ENCODE measurements around the gene SARDH. TPM values are rescaled to one million over a fixed set of nuclear protein-coding genes. Genes with fewer than 3 reads are reported as not detected.
A peak's percentile ranks its signal among the peaks of the same experiment; 100 is the strongest.

The SARDH gene
- total RNA-seq, 5 donors from 2014 or later (not counting 1 experiment from before 2014, with no cell fraction given), result 8.8 to 34.4 (median 23.8) TPM

DNA sequence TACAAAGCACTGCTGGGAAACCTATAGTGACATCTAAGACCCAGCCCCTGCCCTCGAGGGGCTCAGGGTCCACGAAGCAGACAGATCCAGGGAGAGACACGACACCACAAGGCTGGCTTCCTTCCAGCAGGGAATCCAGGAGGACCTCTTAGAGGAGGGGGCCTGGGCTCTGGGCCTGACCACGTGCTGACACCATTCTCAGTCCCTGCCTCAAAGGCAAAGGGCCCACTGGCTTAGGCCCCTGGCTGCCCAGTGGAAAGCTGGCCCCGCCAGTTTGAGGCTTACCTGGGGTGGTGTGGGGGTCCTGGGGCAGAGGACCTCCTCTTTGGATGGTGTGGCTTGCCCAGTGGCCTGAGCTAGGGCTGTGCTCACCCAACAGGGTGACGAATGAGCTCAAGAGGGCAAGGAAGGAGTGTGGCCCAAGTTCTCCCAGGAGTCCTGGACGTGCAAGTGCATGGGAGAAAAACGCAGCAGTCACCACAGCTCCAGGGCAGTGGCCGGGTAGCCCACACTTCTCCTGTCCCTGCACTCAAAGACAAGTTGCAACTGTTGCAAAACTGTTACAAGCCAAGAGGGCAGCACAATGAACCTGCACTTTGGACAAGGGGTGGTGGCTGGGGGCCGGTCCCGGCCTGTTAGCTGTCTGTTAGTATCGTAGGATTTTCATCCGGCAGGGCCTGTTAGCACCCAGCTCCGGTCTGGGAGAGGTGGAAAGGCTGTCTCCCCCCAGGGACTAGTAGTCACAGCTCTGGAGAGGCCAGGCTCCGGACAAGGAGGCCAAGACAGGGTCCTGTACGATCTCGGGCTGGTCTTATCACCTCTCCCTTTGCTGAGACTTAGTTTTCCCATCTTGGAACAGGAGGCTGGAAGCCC lies 1.5 kb upstream of the SARDH start:
- 84% methylated on average over 14 of the region's 17 CpGs for WGBS (ENCODE audit: insufficient coverage)

DNA sequence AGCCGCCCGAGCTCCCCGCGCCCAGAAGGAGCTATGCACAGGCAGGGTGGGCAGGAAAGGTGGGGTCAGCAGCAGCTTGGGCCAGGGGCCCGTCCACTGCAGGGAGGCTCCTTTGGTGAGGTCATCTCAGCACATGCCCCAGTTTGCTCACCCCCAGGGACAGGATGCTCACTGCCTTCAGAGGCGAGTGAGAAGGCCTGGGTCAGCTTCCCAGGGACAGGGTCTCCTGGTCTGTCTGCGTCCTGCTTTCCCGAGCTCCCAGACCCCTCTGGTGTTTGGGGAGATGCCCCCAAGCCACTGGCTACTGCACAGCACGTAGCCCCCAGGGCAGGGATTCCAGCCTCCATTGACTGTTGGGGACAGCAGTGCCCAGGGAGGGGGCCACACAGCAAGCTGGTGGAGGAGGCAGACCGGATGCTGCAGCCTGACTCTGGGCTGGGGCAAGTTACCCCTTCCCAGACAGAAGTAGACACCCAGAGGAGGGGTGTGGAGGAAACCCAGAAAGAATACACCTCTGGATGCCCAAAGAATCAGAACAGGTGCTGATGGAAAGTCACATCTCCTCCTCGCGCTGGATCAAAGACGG lies 581 bp upstream of the SARDH start:
- Mint-ChIP-seq H3K27me3 (peaks cover 0 to 4% of the 10 kb centered on the region in 2 donors), H3K27ac (peak overlapping the region in 1 of 2 donors; percentile 11), H3K9me3 (no peaks in the 10 kb centered on the region), H3K4me1 (peaks cover 0 to 11% (median 9%) of the 10 kb centered on the region in 3 donors), H3K4me3 (peak overlapping the region; percentile 28 to 61 (median 49)), H3K36me3 (no peaks in the 10 kb centered on the region)
- ChIA-PET POLR2A (no interaction called here), CTCF (no interaction called here)
- Histone ChIP-seq H3K9me3 (no peaks in the 10 kb centered on the region), H3K27ac (ENCODE audit: low read length) (no peak overlapping the region), H3K4me1 (ENCODE audit: control insufficient read depth in 1 of 2, extremely low read depth in 1 of 2, insufficient read depth in 2 of 2, low read length in 2 of 2) (peaks cover 0 to 23% of the 10 kb centered on the region in 2 experiments), H3K27me3 (replicated peaks in 1 of 2; ENCODE audit: control insufficient read depth in 2 of 2, extremely low read depth in 1 of 2, insufficient read depth in 2 of 2, low read length in 1 of 2) (peaks cover 0 to 12% of the 10 kb centered on the region in 2 experiments), H3K4me3 (ENCODE audit: control insufficient read depth in 1 of 2, extremely low read depth in 1 of 2, low read length in 1 of 2) (peak overlapping the region; percentile 2 to 44), H3K36me3 (ENCODE audit: control insufficient read depth in 2 of 2, extremely low read depth in 1 of 2, insufficient read depth in 1 of 2, low read length in 1 of 2) (no peaks in the 10 kb centered on the region)
- DNase-seq (no peak), ATAC-seq (replicated peaks in 1 of 4) (peak in 2 of 4 experiments; percentile 9 to 21)
- WGBS (ENCODE audit: insufficient coverage), result 38% methylated on average over 5 of the region's 13 CpGs

More for the DNA sequence above, 1.5 kb upstream of the SARDH start:
- ATAC-seq (replicated peaks in 1 of 4) (no peak), DNase-seq (no peak)
- Histone ChIP-seq H3K9me3 (no peaks in the 10 kb centered on the region), H3K27ac (ENCODE audit: low read length) (no peak overlapping the region), H3K27me3 (replicated peaks in 1 of 2; ENCODE audit: control insufficient read depth in 2 of 2, extremely low read depth in 1 of 2, insufficient read depth in 2 of 2, low read length in 1 of 2) (peaks cover 0 to 12% of the 10 kb centered on the region in 2 experiments), H3K36me3 (ENCODE audit: control insufficient read depth in 2 of 2, extremely low read depth in 1 of 2, insufficient read depth in 1 of 2, low read length in 1 of 2) (no peaks in the 10 kb centered on the region), H3K4me3 (ENCODE audit: control insufficient read depth in 1 of 2, extremely low read depth in 1 of 2, low read length in 1 of 2) (no peak overlapping the region), H3K4me1 (ENCODE audit: control insufficient read depth in 1 of 2, extremely low read depth in 1 of 2, insufficient read depth in 2 of 2, low read length in 2 of 2) (peaks cover 0 to 23% of the 10 kb centered on the region in 2 experiments)
- peaks cover 0 to 7% of the 10 kb centered on the region in 2 donors for H3K27me3 Mint-ChIP-seq
- peaks cover 0 to 11% (median 9%) of the 10 kb centered on the region in 3 donors for H3K4me1 Mint-ChIP-seq
- H3K9me3 Mint-ChIP-seq, result no peaks in the 10 kb centered on the region
- CTCF ChIA-PET, result no interaction called here
- H3K36me3 Mint-ChIP-seq, result no peaks in the 10 kb centered on the region
- no peak overlapping the region for H3K4me3 Mint-ChIP-seq
- H3K27ac Mint-ChIP-seq, result no peak overlapping the region
- POLR2A ChIA-PET, result no interaction called here

DNA sequence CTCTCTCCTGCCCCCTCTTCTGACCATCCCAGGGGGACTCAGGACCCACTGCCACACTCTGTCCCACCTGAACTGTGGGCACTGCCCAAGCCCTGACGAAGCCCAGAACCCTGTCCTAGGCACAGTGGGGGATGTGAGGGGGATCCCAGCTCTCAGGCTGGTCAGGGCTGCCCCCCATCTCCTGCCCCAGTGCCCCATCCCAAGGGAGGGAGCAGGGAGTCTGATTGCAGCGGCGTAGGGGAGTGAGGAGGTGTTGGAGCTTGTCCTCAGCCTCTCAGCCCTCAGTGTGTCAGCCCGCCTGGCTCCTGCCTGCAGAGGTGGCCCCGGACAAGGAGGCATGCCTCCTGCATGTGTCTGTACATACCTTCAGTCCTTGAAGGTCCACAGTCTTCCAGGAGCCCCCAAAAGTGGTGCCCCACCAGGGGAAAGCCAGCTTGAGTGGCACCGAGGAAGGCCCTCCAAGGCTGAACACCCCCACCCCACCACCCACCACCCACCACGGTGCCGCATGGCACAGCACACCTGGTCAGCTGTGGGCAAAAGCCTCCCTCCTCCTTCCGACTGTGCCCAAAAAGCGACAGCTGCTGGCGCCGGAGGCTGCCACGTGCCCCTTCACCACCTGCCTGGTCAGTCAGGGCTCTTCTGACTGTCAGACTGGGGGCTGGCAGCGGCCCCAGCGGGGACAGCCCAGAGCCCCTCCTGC lies 930 bp downstream of the SARDH start:
- WGBS (ENCODE audit: insufficient coverage), result 79% methylated on average over 8 of the region's 15 CpGs
- Histone ChIP-seq H3K27ac (ENCODE audit: low read length) (no peak overlapping the region), H3K4me1 (ENCODE audit: control insufficient read depth in 1 of 2, extremely low read depth in 1 of 2, insufficient read depth in 2 of 2, low read length in 2 of 2) (peaks cover 0 to 20% of the 10 kb centered on the region in 2 experiments), H3K27me3 (replicated peaks in 1 of 2; ENCODE audit: control insufficient read depth in 2 of 2, extremely low read depth in 1 of 2, insufficient read depth in 2 of 2, low read length in 1 of 2) (peaks cover 0 to 7% of the 10 kb centered on the region in 2 experiments), H3K9me3 (no peaks in the 10 kb centered on the region), H3K36me3 (ENCODE audit: control insufficient read depth in 2 of 2, extremely low read depth in 1 of 2, insufficient read depth in 1 of 2, low read length in 1 of 2) (no peaks in the 10 kb centered on the region), H3K4me3 (ENCODE audit: control insufficient read depth in 1 of 2, extremely low read depth in 1 of 2, low read length in 1 of 2) (no peak overlapping the region)
- H3K27me3 Mint-ChIP-seq, result no peaks in the 10 kb centered on the region
- H3K4me3 Mint-ChIP-seq, result peak overlapping the region in 1 of 3 donors; percentile 61
- ChIA-PET POLR2A (no interaction called here), CTCF (no interaction called here)
- no peaks in the 10 kb centered on the region for H3K36me3 Mint-ChIP-seq
- peaks cover 0 to 11% (median 9%) of the 10 kb centered on the region in 3 donors for H3K4me1 Mint-ChIP-seq
- no peaks in the 10 kb centered on the region for H3K9me3 Mint-ChIP-seq
- DNase-seq (no peak), ATAC-seq (replicated peaks in 1 of 4) (no peak)
- H3K27ac Mint-ChIP-seq, result no peak overlapping the region

DNA sequence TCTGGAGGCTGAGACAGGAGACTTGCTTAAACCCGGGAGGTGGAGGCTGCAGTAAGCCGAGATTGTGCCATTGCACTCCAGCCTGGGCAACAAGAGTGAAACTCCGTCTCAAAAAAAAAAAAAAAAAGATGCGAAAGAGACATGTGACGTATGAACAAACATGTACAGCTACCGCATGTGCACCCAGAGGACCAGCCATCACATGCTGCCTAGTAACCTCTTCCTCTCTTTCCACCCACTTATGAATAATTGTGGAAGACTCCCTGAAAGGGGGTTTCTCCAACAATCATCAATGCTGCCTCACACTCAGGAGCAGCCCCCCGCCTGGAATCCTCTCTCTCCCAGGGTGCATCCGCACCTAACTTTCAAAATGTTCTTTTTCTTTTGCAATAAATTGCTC lies 2.2 kb downstream of the SARDH start:
- no peak overlapping the region for H3K27ac ChIP-seq (ENCODE audit: low read length)
- no peak overlapping the region for H3K4me3 Mint-ChIP-seq
- H3K27me3 ChIP-seq (replicated peaks in 1 of 2; ENCODE audit: control insufficient read depth in 2 of 2, extremely low read depth in 1 of 2, insufficient read depth in 2 of 2, low read length in 1 of 2), result peaks cover 0 to 4% of the 10 kb centered on the region in 2 experiments
- POLR2A ChIA-PET, result interaction anchor here in 1 of 2 donors (0.6 kb wide), 1 partner anchor 1402 kb away, joined by 4 read pairs; no protein-coding TSS in a partner anchor
- no peak overlapping the region for H3K27ac Mint-ChIP-seq
- WGBS (ENCODE audit: insufficient coverage), result no CpG with 5 or more reads among the region's 8 CpGs
- no peaks in the 10 kb centered on the region for H3K9me3 Mint-ChIP-seq
- DNase-seq (no peak), ATAC-seq (replicated peaks in 1 of 4) (no peak)
- CTCF ChIA-PET, result no interaction called here
- H3K36me3 Mint-ChIP-seq, result no peaks in the 10 kb centered on the region
- no peaks in the 10 kb centered on the region for H3K36me3 ChIP-seq (ENCODE audit: control insufficient read depth in 2 of 2, extremely low read depth in 1 of 2, insufficient read depth in 1 of 2, low read length in 1 of 2)
- H3K9me3 ChIP-seq, result no peaks in the 10 kb centered on the region
- H3K4me3 ChIP-seq (ENCODE audit: control insufficient read depth in 1 of 2, extremely low read depth in 1 of 2, low read length in 1 of 2), result no peak overlapping the region
- H3K27me3 Mint-ChIP-seq, result no peaks in the 10 kb centered on the region
- peaks cover 0 to 20% of the 10 kb centered on the region in 2 experiments for H3K4me1 ChIP-seq (ENCODE audit: control insufficient read depth in 1 of 2, extremely low read depth in 1 of 2, insufficient read depth in 2 of 2, low read length in 2 of 2)
- peaks cover 0 to 11% (median 9%) of the 10 kb centered on the region in 3 donors for H3K4me1 Mint-ChIP-seq

DNA sequence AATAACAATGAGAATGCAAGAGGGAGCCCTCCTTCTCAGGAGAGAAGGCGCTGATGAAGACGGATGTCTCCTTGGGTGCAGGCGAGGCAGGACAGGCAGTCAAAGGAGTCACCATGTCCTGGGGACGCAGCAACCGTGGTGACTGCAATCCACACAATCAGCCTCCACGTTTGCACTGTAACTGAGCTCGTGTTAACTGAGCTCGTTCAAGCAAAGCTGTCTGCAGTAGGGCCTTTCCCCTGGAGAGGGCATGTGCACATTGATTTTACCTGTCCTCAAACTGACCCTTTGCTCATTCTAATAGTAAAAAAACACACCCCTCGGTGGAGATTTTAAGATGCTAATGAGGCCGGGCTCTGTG lies 2.8 kb downstream of the SARDH start:
- Histone ChIP-seq H3K27ac (ENCODE audit: low read length) (no peak overlapping the region), H3K4me3 (ENCODE audit: control insufficient read depth in 1 of 2, extremely low read depth in 1 of 2, low read length in 1 of 2) (no peak overlapping the region), H3K4me1 (ENCODE audit: control insufficient read depth in 1 of 2, extremely low read depth in 1 of 2, insufficient read depth in 2 of 2, low read length in 2 of 2) (peaks cover 0 to 20% of the 10 kb centered on the region in 2 experiments), H3K9me3 (no peaks in the 10 kb centered on the region), H3K27me3 (replicated peaks in 1 of 2; ENCODE audit: control insufficient read depth in 2 of 2, extremely low read depth in 1 of 2, insufficient read depth in 2 of 2, low read length in 1 of 2) (peaks cover 0 to 4% of the 10 kb centered on the region in 2 experiments), H3K36me3 (ENCODE audit: control insufficient read depth in 2 of 2, extremely low read depth in 1 of 2, insufficient read depth in 1 of 2, low read length in 1 of 2) (no peaks in the 10 kb centered on the region)
- POLR2A ChIA-PET, result interaction anchor here in 1 of 2 donors (0.6 kb wide), 1 partner anchor 1403 kb away, joined by 4 read pairs; no protein-coding TSS in a partner anchor
- CTCF ChIA-PET, result no interaction called here
- Mint-ChIP-seq H3K36me3 (no peaks in the 10 kb centered on the region), H3K9me3 (no peaks in the 10 kb centered on the region), H3K27me3 (no peaks in the 10 kb centered on the region), H3K27ac (no peak overlapping the region), H3K4me1 (peaks cover 0 to 11% (median 9%) of the 10 kb centered on the region in 3 donors), H3K4me3 (no peak overlapping the region)
- DNase-seq (no peak), ATAC-seq (replicated peaks in 1 of 4) (no peak)
- WGBS (ENCODE audit: insufficient coverage), result 72% methylated on average over 8 of the region's 10 CpGs
